ENCODE results near the gene KLF15.

KLF15 gene

GRCh38 chr3:126389112-126389793 is 32.0 kb upstream of the KLF15 start:
- peak; percentile 38 to 39 for DNase-seq (ENCODE audit: low read depth in 2 of 2)

GRCh38 chr3:126381966-126382365 is 24.8 kb upstream of the KLF15 start:
- no peak for DNase-seq (ENCODE audit: low read depth in 2 of 2)

GRCh38 chr3:126380011-126380768 is 23.0 kb upstream of the KLF15 start:
- DNase-seq (ENCODE audit: low read depth in 2 of 2): no peak

GRCh38 chr3:126378341-126378751 is 21.1 kb upstream of the KLF15 start:
- no peak for DNase-seq (ENCODE audit: low read depth in 2 of 2)

GRCh38 chr3:126377211-126377610 is 20.0 kb upstream of the KLF15 start:
- no peak for DNase-seq (ENCODE audit: low read depth in 2 of 2)

- no peak for DNase-seq (ENCODE audit: low read depth in 2 of 2)
Observed at GRCh38 chr3:126376444-126376843, 19.2 kb upstream of the KLF15 start.

- DNase-seq (ENCODE audit: low read depth in 2 of 2): no peak
Observed at GRCh38 chr3:126375835-126376331, 18.7 kb upstream of the KLF15 start.

- no peak for DNase-seq (ENCODE audit: low read depth in 2 of 2)
Observed at GRCh38 chr3:126373682-126374601, 16.7 kb upstream of the KLF15 start.

- DNase-seq (ENCODE audit: low read depth in 2 of 2): no peak
Observed at GRCh38 chr3:126373146-126373613, 16.0 kb upstream of the KLF15 start.

- no peak for DNase-seq (ENCODE audit: low read depth in 2 of 2)
Observed at GRCh38 chr3:126372413-126373145, 15.4 kb upstream of the KLF15 start.

GRCh38 chr3:126371096-126371705 is 14.0 kb upstream of the KLF15 start:
- DNase-seq (ENCODE audit: low read depth in 2 of 2): no peak

GRCh38 chr3:126370606-126371005 is 13.4 kb upstream of the KLF15 start:
- DNase-seq (ENCODE audit: low read depth in 2 of 2): no peak

GRCh38 chr3:126370055-126370454 is 12.8 kb upstream of the KLF15 start:
- DNase-seq (ENCODE audit: low read depth in 2 of 2): no peak

GRCh38 chr3:126369490-126369889 is 12.3 kb upstream of the KLF15 start:
- DNase-seq (ENCODE audit: low read depth in 2 of 2): no peak

GRCh38 chr3:126367316-126367805 is 10.2 kb upstream of the KLF15 start:
- DNase-seq (ENCODE audit: low read depth in 2 of 2): no peak

- DNase-seq (ENCODE audit: low read depth in 2 of 2): no peak
Observed at GRCh38 chr3:126365351-126366277, 8.4 kb upstream of the KLF15 start.

- no peak for DNase-seq (ENCODE audit: low read depth in 2 of 2)
Observed at GRCh38 chr3:126364731-126365301, 7.6 kb upstream of the KLF15 start.

GRCh38 chr3:126364130-126364695 is 7.0 kb upstream of the KLF15 start:
- no peak for DNase-seq (ENCODE audit: low read depth in 2 of 2)

- DNase-seq (ENCODE audit: low read depth in 2 of 2): no peak
Observed at GRCh38 chr3:126361211-126361610, 4.0 kb upstream of the KLF15 start.

Measured in fibroblast of skin of left quadriceps (primary cell).